Activated CD4-positive, alpha-beta memory T cell treated with anti-CD3 and anti-CD28 coated beads for 36 hours (primary cell): ENCODE data around the gene SPAG16. TPM values are rescaled to one million over a fixed set of nuclear protein-coding genes. Genes with fewer than 3 reads are reported as not detected.

Source experiments
- CTCF ChIA-PET: fragments of 350-600 bp; sonication (Branson Sonifier 250); formaldehyde crosslinking; loops from one replicate; lab custom pipeline; 2021; ENCODE audit warnings: antibody characterized with exemption, inconsistent platforms; lab: Charles Lee
- POLR2A ChIA-PET: fragments of 350-600 bp; sonication (Branson Sonifier 250); formaldehyde crosslinking; loops from one replicate; lab custom pipeline; 2021; ENCODE audit warnings: antibody characterized with exemption; lab: Charles Lee
- DNase-seq: peaks from one replicate; pipeline ENCODE4 v3.0.0-alpha.2; 2020
- H3K27ac Mint-ChIP-seq: one replicate; pipeline ENCODE4 v1.8.0; 2021; ENCODE audit warnings: mixed read lengths
- H3K27me3 Mint-ChIP-seq: one replicate; pipeline ENCODE4 v1.8.0; 2021; ENCODE audit warnings: mixed read lengths
- H3K36me3 Mint-ChIP-seq: one replicate; pipeline ENCODE4 v1.8.0; 2021; ENCODE audit warnings: mixed read lengths
- H3K4me1 Mint-ChIP-seq: one replicate; pipeline ENCODE4 v1.8.0; 2021; ENCODE audit warnings: low read depth, mixed read lengths
- H3K4me3 Mint-ChIP-seq: one replicate; pipeline ENCODE4 v1.8.0; 2021; ENCODE audit warnings: mild to moderate bottlenecking, mixed read lengths
- H3K9me3 Mint-ChIP-seq: one replicate; pipeline ENCODE4 v1.8.0; 2021; ENCODE audit warnings: mixed read lengths
- intact Hi-C: fragments of 100-400 bp; cut with micrococcal nuclease; formaldehyde crosslinking; loops from one replicate; pipeline ENCODE4 v1.15.1; 2023
- total RNA-seq, 2 experiments: library from RNA; stranded (reverse); gene quantifications; one replicate each; pipeline ENCODE4 v1.2.3, GENCODE V29; 2021

Gene SPAG16
- total RNA-seq = 10 to 100 TPM in 1 of 2 experiments, 1 to 10 TPM in 1; 9.1 to 10.4 TPM

DNA sequence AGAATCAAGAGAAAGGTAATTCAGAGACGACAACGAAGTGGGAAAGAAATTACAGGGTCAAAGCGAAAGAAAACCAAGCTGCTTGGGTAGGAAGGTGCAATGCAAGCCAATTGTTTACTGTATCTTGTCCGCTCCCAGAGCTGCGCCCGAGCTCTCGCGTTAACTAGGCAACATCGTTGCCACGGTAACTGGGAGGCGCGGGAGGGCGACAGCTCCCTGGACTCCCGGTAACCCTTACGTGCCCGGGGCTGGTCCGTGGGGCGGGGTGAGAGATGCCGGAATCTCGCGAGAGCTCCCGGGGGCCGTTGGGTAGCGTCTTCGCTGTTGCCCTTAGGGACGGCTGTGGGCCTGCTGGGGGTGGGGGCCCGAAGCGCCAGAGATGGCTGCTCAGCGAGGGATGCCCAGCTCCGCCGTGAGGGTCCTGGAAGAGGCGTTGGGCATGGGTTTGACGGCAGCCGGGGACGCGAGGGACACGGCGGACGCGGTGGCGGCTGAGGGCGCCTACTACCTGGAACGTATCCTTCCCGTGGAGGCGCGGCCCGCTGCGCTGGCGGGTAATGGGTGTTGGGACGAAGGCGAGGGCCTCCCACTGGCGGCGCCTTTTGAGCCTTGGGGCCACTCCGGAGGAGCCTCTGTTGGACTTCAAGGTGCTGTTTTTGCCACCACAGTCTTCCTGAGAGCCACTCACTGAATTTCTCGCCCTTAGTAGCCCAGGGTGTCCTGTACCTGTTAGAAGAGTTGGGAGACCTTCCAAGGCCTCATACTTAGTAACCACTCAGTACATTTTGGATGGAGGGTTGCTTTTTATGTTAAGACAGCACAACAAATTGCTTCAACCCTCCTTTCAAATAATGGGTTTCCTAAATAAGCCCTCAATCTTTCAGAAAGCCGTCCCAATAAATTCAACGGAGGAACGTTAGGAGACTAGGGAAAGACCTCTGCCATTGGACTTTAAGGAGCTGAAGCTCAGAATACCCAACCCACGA lies at the start of gene SPAG16:
TSS of gene SPAG16 (plus strand) at position 360 of the 986 bp plus-strand sequence.
- Mint-ChIP-seq H3K4me3 (peak within 1 kb of the TSS; percentile 82), H3K36me3 (no peaks in the 10 kb centered on the region), H3K27ac (peak within 1 kb of the TSS; percentile 69), H3K27me3 (peaks cover 2% of the 10 kb centered on the region), H3K9me3 (no peaks in the 10 kb centered on the region), H3K4me1 (peaks cover 28% of the 10 kb centered on the region)
- ChIA-PET CTCF (interaction anchor here (0.8 to 1.4 kb wide), 3 partner anchors 29 to 37 kb away, joined by 3 to 5 read pairs (median 3); no protein-coding TSS in a partner anchor), POLR2A (no interaction called here)
- DNase-seq = peak; percentile 99
- intact Hi-C loops = loop anchor here (1.0 kb wide), 1 partner anchor 1525 kb away; the partner anchor contains the start of gene BARD1

DNA sequence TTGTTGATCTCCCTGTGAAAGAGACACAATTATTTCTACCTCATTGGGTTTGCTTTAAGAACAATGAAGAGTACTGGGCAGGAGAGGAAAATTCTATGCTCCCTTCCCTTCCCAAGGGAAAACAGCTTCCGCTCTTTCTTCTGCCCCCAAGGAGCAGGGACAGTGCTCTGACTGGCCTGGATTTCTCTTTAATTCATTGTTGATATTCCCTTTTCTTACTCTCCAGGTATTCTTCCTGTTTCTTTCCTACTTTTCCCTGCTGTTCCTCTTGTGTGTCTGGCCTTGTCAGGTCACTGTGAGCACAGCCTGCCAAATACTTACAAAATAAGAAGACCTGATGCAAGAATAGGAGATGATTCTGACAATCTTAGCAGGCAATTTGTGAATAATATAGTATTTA lies 49.6 kb upstream of the SPAG16 start:
- POLR2A ChIA-PET = no interaction called here
- H3K27me3 Mint-ChIP-seq = peaks cover 23% of the 10 kb centered on the region
- H3K4me3 Mint-ChIP-seq = no peak overlapping the region
- CTCF ChIA-PET = no interaction called here
- H3K4me1 Mint-ChIP-seq = peaks cover 24% of the 10 kb centered on the region
- no peaks in the 10 kb centered on the region for H3K36me3 Mint-ChIP-seq
- H3K9me3 Mint-ChIP-seq = no peaks in the 10 kb centered on the region
- intact Hi-C loops = loop anchor here (5.0 kb wide), 1 partner anchor 82 kb away; the partner anchor contains the start of gene IKZF2
- H3K27ac Mint-ChIP-seq = peak overlapping the region; percentile 44
- DNase-seq = no peak

DNA sequence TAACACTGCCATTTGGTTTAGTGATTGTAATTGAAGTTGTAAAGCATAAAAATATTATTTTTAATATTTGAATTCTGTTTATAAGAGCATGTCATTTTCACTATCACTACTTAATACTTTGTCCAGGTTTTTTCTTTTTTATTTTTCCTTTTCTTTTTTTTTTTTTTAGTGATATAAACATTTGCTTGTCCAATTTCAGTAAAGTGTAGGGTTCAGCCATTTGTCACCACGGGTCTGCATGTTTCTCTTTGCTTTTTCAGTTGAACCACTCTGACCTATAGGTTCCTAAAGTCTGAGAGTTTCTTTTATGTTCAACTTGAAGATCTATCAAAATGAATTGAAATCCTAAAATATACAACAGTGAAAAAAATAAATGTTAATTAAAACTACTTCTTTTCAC lies 48.5 kb upstream of the SPAG16 start:
- Mint-ChIP-seq H3K27me3 (peaks cover 23% of the 10 kb centered on the region), H3K4me3 (no peak overlapping the region), H3K27ac (no peak overlapping the region), H3K4me1 (peaks cover 24% of the 10 kb centered on the region), H3K9me3 (no peaks in the 10 kb centered on the region), H3K36me3 (no peaks in the 10 kb centered on the region)
- DNase-seq = no peak
- POLR2A ChIA-PET = no interaction called here
- CTCF ChIA-PET = no interaction called here
- intact Hi-C loops = no loop called here

DNA sequence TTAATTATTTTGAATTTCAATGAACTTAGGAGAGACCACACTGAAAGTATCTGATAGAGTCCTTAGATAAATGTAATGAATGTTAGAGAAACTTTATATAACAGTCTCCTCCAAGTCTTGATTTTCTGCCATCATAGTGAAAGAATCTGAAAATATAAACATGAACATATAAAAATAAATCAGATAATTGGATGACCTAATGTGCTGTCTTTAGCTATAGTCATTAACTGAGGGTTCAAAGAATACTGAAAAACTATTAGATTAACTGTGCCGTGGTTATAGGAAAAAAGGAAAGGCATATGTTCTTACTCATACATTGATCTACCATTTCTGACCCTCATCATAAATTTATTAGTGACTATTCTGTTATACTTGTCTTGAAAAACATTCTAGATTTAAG lies 47.0 kb upstream of the SPAG16 start:
- ChIA-PET POLR2A (no interaction called here), CTCF (no interaction called here)
- H3K36me3 Mint-ChIP-seq = no peaks in the 10 kb centered on the region
- peaks cover 23% of the 10 kb centered on the region for H3K27me3 Mint-ChIP-seq
- peaks cover 24% of the 10 kb centered on the region for H3K4me1 Mint-ChIP-seq
- H3K4me3 Mint-ChIP-seq = no peak overlapping the region
- intact Hi-C loops = no loop called here
- no peaks in the 10 kb centered on the region for H3K9me3 Mint-ChIP-seq
- no peak for DNase-seq
- H3K27ac Mint-ChIP-seq = peak overlapping the region; percentile 45

DNA sequence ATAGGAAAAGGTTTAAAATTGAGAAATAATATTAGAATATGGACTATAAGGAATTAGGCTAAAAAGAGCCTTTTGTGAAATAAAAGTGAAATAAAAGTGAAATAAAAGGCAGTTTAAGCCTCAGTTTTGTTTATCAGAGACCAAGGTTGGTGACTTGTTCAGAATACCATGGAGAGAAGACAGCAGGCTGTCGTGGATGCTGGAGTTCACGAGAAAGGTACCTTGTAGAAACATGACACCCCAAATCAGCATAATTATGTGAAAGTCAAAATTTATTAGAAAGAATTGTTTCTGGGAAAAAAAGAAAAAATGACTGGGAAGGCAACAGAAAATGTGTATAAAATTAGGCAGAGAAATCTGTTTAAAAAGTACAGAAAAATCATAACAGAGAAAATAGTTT lies 46.5 kb upstream of the SPAG16 start:
- intact Hi-C loops = no loop called here
- Mint-ChIP-seq H3K4me1 (peaks cover 21% of the 10 kb centered on the region), H3K36me3 (no peaks in the 10 kb centered on the region), H3K27ac (no peak overlapping the region), H3K4me3 (no peak overlapping the region), H3K27me3 (peaks cover 21% of the 10 kb centered on the region), H3K9me3 (no peaks in the 10 kb centered on the region)
- DNase-seq = no peak
- ChIA-PET POLR2A (no interaction called here), CTCF (no interaction called here)

DNA sequence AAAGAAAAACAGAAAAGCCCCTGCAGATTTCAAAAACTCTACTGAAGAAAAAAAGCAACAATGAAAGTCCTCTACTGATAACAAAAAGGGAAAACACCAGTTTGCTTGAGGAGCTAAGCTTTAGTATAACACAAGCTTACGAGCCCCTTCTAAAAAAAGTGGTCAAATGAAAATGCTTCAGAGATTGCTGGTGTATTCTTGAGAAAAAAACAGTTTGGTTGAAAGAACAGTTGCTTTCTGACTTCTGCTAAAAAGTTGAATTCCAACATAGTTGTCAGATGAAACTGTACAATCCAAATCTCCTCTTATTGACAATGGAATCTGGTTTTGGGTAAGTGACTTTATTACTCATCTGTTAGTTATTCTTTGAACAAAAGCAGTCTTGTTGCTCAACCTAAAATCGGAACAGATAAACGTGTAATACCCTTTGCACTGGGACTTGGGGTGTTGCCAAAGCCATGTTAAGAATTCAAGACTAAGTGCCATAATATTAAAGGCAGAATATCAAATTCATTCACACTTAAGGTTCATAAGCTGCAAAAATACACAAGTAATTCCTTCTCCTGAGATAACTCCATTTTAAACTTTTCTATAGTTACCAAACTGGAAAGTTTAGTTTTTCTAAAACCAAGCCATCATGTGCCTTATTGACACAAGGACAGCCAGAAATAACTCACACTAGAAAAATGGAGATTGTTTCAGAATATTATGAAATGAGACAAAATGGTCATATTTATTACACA lies 45.3 kb upstream of the SPAG16 start:
- Mint-ChIP-seq H3K4me1 (peaks cover 16% of the 10 kb centered on the region), H3K4me3 (peak overlapping the region; percentile 12), H3K27ac (peak overlapping the region; percentile 43), H3K36me3 (no peaks in the 10 kb centered on the region), H3K27me3 (peaks cover 13% of the 10 kb centered on the region), H3K9me3 (no peaks in the 10 kb centered on the region)
- CTCF ChIA-PET = no interaction called here
- DNase-seq = no peak
- POLR2A ChIA-PET = no interaction called here
- intact Hi-C loops = no loop called here

DNA sequence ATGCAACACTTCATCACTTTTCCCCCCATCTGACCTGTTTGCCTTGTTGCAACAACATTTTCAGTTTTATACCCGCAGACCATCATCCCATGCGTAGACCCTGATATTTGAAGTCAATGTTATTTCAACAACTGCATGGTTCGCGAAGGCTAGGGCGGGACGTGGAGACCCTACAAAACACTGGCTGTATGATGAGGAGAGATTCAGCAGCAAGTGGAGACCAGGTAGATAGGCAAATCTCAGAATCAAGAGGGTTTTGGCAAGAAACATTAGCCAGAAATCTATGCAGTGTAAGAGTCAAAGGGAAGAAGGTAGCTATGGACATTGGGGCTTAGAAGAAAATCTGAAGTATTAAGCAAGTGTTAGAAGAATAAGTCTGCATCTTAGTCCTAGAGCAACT lies 42.4 kb upstream of the SPAG16 start:
- CTCF ChIA-PET = no interaction called here
- no peak overlapping the region for H3K4me3 Mint-ChIP-seq

DNA sequence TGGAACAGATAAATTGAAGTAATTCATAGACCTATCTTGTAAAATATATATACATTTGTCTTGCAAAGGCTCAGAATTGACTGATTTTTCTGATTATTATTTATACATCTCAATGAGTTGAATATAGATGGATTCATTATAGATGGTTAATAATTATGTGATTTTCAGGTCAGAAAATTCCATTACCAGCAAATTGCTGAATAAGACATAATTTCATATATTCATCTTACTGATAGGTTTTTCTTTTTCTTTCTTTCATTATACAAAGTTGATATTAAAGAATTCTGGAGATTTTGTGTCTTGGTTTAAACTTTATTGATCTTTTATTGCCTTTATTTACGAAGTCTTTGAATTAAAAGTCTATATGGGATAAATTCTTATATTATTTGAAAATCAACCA lies 41.6 kb upstream of the SPAG16 start:
- Mint-ChIP-seq H3K36me3 (no peaks in the 10 kb centered on the region), H3K4me1 (peaks cover 7% of the 10 kb centered on the region), H3K27ac (no peak overlapping the region), H3K4me3 (no peak overlapping the region), H3K9me3 (no peaks in the 10 kb centered on the region), H3K27me3 (peaks cover 9% of the 10 kb centered on the region)
- CTCF ChIA-PET = no interaction called here
- no peak for DNase-seq
- intact Hi-C loops = loop anchor here (2.0 kb wide), 1 partner anchor 556 kb away; no protein-coding TSS in a partner anchor
- POLR2A ChIA-PET = no interaction called here

More for the DNA sequence above, 42.4 kb upstream of the SPAG16 start:
- intact Hi-C loops = loop anchor here (2.0 kb wide), 1 partner anchor 555 kb away; no protein-coding TSS in a partner anchor
- Mint-ChIP-seq H3K4me1 (peaks cover 7% of the 10 kb centered on the region), H3K27ac (no peak overlapping the region), H3K36me3 (no peaks in the 10 kb centered on the region), H3K27me3 (peaks cover 11% of the 10 kb centered on the region), H3K9me3 (no peaks in the 10 kb centered on the region)
- DNase-seq = no peak
- POLR2A ChIA-PET = no interaction called here

DNA sequence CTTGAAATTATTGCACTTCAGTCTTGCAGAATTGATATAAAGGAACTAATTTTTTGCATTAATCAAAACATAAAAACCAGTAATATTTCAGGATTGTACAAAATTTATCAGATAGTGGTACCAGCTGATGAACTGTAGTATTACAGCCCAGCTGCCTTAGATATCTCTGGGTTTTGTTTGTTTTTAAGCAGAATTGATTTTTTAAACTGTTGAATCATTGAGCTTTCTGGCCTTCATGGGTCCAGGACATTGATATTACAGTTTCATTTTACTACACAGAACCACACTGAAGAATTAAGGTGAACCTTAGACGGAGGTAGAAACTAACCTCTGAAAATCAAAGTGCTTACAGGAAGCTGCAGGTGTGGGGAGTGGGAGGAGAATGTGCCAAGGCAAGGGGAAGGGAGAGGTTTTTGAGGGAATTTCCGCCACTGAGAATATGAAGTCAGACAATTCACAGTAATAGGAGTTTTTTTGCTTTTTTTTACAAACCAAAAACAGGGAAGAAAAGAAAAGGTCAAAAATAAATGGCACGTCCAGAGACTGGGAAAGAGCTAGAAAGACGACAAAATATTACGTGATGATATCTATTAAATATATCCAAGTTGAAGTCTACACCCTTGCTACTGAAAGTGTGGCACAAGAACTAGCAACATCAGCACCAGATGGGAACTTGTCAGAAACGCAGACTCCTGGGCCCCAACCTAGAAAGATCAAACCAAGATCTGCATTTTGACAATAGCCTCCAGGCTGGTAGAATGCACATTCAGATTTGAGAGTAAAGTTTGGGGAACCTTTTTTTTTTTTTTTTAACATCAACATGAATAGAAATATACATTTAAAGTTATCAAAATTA lies 40.8 kb upstream of the SPAG16 start:
- ChIA-PET POLR2A (no interaction called here), CTCF (no interaction called here)
- H3K9me3 Mint-ChIP-seq = no peaks in the 10 kb centered on the region
- H3K27ac Mint-ChIP-seq = peak overlapping the region; percentile 36
- peaks cover 7% of the 10 kb centered on the region for H3K4me1 Mint-ChIP-seq
- DNase-seq = no peak
- no peaks in the 10 kb centered on the region for H3K36me3 Mint-ChIP-seq
- H3K4me3 Mint-ChIP-seq = no peak overlapping the region
- peaks cover 7% of the 10 kb centered on the region for H3K27me3 Mint-ChIP-seq
- intact Hi-C loops = loop anchor here (2.0 kb wide), 1 partner anchor 557 kb away; no protein-coding TSS in a partner anchor

DNA sequence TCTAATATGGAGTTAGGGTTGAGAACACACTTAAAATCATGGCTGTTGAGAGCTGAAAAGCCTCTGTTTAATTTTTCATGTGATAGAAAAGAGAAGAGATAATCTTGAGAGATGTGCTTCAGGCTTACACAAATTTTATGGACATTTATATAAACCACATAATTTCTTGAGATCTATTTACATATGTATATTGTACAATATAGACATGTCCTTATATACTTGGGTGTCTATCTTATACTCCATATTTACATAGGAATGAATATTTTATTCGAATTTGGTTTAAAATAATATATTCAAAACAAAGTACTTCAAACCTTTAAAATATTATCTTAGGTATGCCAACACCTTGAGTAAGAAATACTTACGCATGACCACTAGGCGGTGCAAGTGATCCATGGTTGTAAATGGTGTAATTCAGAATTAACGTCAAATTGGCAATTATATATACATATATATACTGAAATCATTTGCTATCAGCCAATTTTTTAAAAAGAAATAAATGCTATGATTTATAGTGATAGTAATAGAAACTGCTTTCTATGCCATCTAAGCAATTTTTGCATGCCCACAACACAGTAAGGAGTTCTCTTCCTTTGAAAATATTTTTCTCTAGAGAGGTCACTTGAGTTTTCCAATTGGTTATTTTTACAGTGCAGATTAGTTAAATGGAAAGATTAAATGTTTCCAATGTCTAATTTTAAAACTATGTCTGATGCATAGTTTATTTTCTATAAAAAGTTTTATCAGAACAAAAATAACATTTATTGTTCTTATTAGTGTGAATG lies 37.6 kb upstream of the SPAG16 start:
- peaks cover 5% of the 10 kb centered on the region for H3K4me1 Mint-ChIP-seq
- DNase-seq = peak; percentile 50
- H3K36me3 Mint-ChIP-seq = no peaks in the 10 kb centered on the region
- no peaks in the 10 kb centered on the region for H3K9me3 Mint-ChIP-seq
- H3K27ac Mint-ChIP-seq = no peak overlapping the region
- H3K27me3 Mint-ChIP-seq = no peaks in the 10 kb centered on the region
- ChIA-PET POLR2A (no interaction called here), CTCF (interaction anchor here (0.7 to 0.8 kb wide), 2 partner anchors 20 to 187 kb away, joined by 3 read pairs; no protein-coding TSS in a partner anchor)
- intact Hi-C loops = loop anchor here (5.0 kb wide), 1 partner anchor 384 kb away; no protein-coding TSS in a partner anchor
- no peak overlapping the region for H3K4me3 Mint-ChIP-seq

DNA sequence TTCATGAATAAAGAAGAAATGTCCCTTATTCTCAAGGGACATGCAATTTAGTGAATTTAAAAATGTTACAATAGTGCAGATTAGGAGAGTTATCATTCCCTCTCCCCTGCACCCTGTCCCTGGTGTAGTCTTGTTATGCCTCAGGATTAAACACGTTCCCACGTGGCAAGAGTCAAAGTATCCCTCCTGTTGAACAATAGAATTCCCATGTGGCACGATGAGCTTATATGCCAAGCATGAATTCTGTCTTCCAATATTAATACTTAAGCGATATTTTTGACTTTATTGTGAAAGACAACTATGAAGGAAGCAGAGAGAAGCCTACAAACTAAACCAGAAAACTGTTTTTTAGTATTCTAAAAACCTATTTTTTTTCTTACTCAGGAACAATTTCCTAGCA lies 36.7 kb upstream of the SPAG16 start:
- no peak for DNase-seq
- no peaks in the 10 kb centered on the region for H3K27me3 Mint-ChIP-seq
- intact Hi-C loops = loop anchor here (5.0 kb wide), 1 partner anchor 385 kb away; no protein-coding TSS in a partner anchor
- H3K4me3 Mint-ChIP-seq = no peak overlapping the region
- CTCF ChIA-PET = interaction anchor here (0.6 to 1.0 kb wide), 3 partner anchors 37 to 186 kb away, joined by 3 read pairs; partner anchors contain the start of gene SPAG16
- no peaks in the 10 kb centered on the region for H3K9me3 Mint-ChIP-seq
- POLR2A ChIA-PET = no interaction called here
- peaks cover 5% of the 10 kb centered on the region for H3K4me1 Mint-ChIP-seq
- H3K27ac Mint-ChIP-seq = no peak overlapping the region
- no peaks in the 10 kb centered on the region for H3K36me3 Mint-ChIP-seq
